Lung microvascular endothelial cell (primary cell): ENCODE data around the gene TNIP3. TPM values are rescaled to one million over a fixed set of nuclear protein-coding genes. Genes with fewer than 3 reads are reported as not detected.
"Not testable (repeated sequence)": the region's sequence is repeated elsewhere in the genome, so short reads cannot be mapped to it uniquely, and the experiment has no call there.

ENCODE experiments used
- DNase-seq, 2 donors: peaks; one replicate each; pipeline versions ENCODE4 v3.0.0 to v3.0.0-alpha.2; 2010; ENCODE audit warnings: low read depth in 2 of 2
- total RNA-seq: library from RNA; depleted of rRNA; stranded (reverse); fragments of >200 nt; gene quantifications from 2 replicates; pipeline ENCODE4 v1.2.1, GENCODE V29; 2014

TNIP3 gene
- total RNA-seq, 1 donor from 2014 or later = 0.20 TPM

DNA sequence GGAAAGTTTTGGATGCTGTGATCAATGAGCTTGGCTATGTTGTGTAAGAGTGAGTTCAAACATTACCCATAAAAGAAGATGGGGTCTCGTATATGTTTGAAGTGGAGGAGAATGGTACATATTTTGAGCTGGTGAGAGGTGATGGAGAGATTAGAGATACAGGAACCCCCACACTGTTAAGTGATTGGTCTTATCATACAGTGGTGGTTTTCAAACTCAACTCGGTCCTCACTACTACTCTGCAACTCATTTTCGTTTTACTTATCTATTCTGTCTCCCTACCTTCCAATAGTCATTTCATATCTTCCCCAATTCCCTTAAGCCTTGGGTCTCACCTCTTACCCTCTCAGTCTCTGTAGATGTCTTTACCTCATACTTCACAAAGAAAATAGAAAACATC is 16.4 kb upstream of the TNIP3 start:
- DNase-seq = no peak

DNA sequence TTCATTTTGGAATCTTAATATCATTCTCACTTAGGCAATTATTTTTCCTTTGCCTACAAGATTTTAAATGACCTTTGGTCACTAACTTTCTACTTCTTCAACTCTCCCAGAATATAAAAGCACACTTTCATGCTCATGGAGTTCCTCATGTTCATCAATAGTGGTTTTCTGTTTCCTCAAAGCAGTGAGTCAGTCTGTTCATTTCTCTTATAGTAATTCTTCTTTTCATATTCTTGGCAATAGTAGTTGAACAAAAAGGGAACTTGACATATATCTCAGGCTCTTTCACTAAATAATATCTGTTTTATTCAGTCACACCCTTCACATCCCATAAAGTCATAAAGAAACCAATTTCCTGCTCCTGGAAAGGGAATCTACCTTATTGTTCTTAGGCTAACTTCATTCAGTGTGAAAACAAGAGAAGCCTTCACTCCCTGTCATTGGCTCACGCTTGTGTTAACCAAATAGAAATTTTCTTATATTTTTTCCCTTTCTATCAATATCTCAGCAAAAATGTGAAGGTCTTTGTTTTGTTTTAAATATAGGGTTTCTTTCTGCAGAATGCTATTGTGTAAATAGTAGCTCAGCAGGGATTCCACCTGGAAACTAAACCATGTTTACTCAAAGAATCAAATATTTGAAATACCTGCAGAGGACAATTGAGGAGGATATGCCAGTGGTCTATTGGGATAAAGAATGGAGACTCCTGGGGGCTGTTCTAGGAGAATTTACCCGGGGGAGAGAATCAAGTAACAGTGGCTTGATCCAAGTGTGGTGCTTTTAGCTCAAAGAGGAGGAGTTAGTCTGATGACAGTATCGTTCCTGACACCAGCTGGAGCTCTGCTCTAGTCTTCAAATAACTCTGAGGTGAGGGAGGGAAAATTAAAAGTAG is 13.4 kb upstream of the TNIP3 start:
- no peak for DNase-seq

DNA sequence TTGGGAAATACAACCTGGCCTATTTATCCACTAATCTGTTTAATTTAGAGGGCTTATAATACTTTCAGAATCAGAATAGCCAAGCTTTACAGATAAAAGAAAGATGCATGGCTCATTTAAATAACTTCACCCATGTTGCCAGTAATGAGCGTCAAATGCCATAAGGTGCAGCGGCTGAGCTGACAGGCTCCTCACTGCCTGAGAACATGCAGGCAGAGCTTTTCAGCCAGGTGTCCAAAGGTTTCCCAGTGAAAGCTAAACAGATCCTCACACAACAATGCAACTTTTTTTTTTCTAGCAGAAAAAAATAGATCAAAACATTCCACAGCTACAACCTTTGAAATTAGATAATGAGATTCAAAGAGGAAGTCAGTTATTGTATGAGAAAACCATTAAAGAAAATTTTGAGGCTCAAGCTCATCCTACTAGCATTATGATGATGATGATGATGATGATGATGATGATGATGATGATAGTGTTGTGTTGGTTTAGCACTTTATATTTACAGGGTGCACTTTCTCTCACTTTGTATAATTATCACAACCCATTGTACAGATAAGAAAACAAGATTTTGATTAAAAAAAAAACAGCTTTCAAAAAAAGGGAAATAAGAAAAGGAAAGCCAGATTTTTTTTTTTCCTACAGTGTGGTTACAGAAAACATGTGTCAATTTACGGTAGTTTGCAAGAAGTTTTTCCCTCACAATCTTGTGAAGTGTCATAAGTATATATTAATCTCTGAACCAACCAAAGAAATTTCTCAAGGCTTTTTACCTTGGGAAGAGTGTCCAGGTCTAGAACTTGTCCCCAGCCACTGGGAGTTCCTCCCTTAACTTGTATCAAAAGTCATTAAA is 12.2 kb upstream of the TNIP3 start:
- DNase-seq = no peak

DNA sequence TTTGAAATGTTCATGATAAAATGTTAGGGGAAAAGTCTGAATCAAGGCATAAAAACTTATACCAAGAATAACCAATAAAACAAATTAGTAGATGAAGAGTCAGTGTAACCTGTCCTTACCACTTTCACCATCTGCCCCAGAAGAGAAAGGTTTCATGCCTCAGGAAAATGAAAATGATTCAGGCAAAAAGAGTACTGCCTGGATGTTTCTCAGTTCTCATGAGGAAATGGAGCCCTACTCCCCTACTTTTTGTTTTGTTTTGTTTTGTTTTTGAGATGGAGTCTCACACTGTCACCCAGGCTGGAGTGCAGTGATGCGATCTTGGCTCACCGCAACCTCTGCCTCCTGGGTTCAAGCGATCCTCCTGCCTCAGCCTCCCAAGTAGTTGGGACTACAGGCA is 7.4 kb upstream of the TNIP3 start:
- not testable (repeated sequence) for DNase-seq

DNA sequence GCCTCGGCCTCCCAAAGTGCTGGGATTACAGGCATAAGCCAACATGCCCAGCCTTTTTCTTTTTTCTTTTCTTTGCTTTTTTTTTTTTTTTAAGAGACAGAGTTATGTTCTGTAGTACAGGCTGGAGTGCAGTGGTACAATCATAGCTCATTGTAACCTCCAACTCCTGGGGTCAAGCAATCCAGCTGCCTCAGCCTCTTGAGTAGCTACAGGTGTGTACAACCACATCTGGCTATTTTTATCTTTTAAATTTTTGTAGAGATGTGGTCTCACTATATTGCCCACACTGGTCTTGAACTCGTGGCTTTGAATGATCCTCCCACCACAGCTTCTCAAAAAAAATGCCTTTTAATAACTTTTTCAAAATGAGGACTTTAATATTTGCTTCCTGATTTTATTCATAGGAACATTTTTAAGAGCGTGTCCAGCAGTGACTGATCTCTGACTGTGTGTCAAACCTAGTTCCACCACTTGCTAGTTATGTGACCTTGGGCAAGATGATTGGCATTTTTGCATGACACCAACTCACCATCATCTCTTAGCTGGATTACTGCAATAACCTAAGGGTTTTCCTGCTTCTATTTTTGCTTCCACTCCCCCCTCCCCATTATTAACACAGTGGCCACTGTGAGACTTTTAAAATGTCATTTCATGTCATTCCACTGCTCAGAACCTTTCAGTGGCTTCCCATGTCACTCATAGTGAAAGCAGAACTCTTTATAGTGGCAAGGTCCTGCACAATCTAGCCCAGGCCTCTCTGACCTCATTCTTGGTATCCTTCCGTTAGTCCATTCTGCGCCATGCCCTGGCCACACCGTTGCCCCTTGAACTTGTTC is 4.5 kb upstream of the TNIP3 start:
- no peak for DNase-seq

DNA sequence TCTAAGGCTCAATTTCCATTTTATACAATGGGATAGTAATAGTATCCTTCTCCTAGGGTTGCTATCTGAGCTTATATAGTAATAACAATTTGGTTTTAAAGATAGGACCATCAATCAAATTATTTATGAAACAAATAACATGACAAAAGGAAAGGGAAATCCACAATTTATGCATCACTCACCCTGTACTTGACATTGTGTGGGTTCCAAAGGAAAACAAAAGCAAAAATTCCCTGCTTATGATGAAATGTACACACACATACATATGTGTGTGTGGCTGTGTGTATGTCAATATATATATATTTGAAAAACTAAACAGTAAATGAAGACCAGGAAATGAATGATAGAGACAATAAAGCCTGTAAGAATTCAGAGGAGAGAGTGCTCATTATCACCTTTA is 2.9 kb upstream of the TNIP3 start:
- peak in 1 of 2 donors; percentile 48 for DNase-seq

DNA sequence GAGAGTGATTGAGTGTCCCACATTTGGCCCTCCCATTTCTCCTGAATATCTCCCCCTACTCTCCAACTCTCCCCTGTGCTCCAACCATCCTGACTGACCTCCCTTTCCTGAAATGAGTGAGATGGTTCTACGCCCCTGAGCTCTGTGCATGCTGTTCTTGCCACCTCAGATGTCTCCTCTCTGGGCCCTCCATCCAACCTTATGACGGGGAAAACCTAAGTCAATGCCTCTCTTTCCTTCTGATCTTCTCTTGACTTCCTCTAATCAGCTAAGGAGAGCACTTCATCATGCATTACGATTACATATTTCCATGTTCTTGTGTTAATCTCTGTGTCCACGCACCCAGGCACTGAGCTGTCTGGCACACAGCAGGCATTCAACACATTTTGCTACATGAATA is 1.1 kb upstream of the TNIP3 start:
- no peak for DNase-seq

DNA sequence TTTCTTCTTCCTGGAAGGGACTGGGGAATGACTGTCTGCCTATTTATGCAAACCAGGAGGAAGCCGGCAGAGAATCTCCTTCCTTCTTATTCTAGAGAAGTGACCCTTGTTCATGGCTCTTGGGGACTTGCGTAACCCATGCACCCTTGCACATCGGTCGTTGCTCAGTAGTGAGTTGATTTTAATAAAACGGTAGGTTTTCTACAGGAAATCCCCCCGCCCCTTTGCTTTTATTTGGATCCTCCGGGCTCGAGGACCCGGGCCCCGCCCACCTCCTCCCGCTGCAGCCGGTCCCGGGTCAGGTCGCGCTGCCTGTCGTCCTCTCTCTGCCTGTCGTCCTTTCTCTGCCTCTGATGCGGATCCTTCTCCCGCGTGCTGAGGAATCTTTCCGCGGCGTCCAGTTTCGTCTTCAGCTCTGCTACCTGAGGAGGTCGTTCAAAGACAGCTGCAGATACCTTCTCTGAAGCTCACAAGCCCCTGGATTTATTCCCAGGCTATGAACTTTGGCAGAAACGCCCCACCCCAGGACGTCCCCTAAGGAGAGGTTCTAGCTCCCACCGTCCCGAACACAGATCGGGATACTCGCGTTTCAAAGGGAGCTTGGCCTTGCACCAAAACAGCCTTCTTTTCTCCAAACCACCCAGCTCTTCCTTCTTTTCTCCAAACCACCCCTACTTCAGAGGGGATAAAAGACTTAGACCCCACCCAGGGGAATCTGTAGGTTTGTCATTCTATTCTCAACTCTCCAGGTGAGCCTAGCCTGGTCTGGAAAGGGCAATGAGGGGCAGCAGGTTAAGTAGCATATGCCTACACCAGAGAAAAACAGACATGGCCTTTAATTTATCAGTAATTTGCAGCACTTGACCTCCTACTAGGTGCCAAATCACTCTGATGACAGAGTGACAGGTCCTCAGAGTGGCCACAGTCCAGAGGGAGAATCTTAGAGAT is 7.0 kb downstream of the TNIP3 start:
- DNase-seq = peak; percentile 7 to 30

DNA sequence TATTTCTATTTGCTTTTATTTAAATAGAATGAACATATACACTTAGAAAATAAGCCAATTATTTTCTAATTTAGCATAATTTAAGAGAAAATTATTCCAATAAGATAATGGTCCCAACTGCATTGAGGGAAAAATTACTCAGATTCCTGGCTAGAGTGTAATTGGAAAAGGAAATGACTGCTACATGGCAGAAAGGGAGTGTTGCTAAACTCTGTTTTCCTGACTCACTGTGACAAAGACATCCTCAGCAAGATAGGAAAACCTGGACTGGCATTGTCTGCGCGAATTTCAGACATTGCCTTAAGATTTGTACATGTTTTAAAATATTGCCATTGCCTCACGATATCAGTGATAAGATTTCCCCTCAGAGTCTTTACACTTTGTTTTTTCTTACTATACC is 8.2 kb downstream of the TNIP3 start:
- DNase-seq = peak; percentile 88 to 93

DNA sequence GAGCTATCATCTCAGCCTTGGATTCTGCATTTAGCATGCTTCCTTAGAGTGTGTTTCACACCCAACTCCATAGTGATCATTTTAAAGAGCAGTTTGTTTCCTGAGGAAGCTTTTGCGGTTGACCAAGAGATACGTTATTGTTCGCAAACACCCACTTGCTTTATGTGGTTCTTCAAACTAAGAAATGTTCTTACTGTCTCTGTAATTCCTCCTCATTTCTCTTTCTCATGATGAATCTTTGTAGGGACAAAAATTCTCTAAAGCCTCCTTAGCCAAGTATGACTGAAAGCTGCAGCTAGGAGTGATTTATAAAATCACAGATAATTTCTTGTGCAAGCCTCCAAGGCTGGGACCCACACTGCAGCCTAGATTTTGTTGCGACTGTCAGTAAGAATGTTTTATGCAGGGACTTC is 10.0 kb downstream of the TNIP3 start:
- peak in 1 of 2 donors; percentile 44 for DNase-seq

DNA sequence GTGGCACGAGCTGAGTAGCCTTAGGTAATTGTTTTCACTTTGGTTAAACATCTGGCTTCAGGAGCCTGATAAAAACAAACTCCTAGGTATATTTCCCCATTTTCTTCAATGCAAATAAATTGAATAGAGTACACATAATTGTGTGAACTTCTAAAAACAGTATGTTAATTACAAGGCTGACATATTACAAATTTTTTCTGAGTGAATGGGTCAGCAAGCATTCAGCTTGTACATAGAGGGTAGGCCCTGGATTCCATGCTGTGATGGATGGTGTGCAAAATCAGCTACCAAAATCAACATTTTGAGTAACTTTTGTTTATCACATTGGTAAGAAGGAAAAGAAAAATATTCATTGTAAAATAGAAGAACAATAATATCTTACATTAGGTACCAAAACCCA is 12.2 kb downstream of the TNIP3 start:
- DNase-seq = no peak

DNA sequence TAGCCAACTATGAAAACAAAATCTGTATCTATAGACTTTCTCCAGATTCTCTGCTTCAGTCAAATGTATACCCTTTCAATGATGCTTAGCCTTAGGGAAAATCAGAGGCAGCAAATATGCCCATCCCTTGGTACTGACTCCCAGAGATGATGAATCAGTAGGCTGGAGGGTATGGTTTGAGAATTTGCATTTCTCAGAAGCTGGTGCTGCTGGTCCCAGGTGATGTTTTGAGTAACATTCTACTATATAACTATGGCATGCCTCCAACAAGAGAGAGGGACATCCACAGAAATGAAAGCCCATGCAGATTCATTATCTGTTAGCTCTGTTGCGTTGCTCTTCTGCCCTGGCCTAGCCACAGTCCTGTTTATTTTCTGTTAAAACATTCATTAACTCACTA is 13.6 kb downstream of the TNIP3 start:
- no peak for DNase-seq

DNA sequence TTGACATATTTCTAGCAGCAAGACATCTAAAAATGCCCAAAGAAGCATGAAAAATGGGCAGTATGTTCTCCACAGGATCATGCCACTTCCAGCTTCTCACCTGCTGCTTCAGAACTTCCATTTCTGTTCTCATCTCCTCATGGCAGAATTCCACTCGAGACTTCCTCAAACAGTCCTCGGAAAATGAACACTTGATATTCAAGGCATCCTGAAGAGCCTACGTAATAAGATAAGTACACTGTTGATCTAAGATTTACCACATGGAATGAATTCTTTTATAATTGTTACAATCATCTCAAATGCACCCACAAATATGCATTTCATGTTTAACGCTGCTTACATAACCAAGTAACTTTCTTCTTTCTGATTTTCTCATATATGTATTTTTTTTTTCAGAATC is 14.1 kb downstream of the TNIP3 start:
- DNase-seq = no peak

DNA sequence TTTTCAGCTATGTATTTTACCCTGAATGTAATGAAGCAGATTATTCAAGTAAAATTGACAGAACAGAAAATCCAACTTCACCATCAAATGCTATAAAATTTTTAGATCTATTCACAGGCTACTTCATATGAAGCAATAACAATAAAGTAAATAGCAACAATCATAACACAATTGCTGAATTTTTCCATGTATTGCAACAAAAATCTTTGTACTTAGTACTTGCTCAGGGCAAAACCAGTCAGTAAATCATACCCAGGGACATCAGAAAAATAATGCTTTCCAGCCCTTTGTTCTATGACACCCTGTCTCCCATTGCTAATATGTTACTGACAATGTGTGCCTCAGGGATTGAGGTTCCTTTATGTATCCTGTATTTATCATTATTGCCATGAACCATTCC is 15.5 kb downstream of the TNIP3 start:
- DNase-seq = no peak

DNA sequence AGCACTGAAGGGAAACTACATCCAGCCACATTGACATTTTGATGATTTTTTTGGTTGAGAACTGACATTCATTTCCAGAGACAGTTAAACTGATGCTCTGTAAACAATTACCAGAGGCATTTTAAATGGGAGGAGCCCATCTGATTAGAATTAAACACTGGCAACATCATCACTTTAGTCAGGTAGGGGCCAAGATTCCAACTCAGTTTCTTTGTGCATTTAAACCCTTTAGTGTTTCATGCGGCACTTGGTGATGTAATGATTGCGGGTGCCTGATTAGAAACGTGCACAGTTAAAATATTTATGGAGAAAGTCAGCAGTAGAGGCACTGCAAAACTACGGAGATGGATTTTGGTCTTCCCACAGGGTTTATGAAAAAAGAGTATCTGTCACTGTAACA is 16.1 kb downstream of the TNIP3 start:
- DNase-seq = no peak

DNA sequence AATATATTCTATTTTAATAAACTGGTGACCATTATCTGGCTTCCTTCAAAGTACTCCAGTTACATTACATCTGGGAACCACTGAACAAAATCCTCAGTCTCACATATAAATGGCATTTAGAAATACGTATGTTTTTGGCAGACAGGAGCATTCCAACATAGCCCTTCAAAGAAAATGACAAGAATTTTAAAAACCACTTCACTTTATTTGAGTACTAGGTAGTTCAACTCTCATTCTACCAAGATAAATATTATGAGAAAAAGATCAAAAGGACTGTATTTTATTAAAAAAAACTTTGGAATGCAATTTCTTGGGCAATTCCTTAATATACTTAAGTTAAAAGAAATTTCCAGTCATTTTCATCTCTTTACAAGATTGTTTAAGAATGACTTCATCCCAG is 17.6 kb downstream of the TNIP3 start:
- DNase-seq = no peak

DNA sequence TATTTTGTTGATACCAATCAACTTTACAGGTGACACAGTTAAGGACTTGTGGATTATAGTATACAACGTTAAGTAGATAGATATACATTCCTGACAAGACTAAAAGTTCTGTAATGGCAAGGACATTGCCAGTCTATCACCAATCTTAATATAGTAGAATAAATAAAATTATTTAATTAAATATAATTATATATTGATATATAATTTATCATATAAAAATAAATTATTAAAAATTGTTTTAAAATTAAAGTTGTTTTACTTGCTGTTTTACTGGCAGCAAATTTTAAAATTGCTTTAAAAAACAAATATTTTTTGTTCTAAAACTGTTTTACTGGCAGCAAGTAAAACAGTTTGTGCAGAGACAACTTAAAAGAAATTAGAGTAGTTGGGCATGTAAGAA is 18.7 kb downstream of the TNIP3 start:
- DNase-seq = no peak

DNA sequence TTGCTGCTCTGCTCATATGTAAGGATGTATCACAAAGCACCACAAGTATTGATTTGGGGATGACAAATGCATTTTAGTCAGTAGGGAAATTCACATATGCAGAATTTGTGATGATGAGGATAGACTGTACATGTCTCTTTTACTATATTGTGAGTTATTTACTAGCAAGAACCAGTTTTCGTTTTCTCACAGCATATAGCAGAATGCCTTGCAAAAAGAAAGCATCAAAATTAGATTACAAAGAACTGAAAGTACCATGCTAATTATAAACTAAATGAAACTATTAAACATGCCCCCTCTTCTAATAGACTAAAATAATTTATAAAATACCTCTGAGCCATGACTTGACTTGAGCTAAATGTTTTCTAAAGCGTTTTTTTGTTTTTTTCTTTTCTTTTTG is 20.1 kb downstream of the TNIP3 start:
- DNase-seq = no peak

DNA sequence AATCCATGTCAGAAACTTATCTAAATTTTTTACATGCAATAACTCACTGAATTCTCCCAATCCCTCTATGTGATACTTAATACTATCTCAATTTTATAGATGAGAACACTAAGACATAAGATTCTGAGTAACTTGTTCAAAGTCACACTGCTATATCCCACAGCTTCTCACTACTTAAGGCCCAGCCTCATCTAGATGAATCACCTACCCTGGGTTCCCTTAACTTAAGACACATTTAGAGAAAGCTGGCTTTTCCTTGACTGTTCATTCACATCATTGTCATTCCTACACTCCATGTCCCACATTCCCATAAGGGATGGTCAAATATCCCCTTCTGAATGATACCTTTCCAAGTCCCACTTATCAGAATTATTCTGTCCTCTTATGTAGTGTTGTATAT is 21.0 kb downstream of the TNIP3 start:
- no peak for DNase-seq

DNA sequence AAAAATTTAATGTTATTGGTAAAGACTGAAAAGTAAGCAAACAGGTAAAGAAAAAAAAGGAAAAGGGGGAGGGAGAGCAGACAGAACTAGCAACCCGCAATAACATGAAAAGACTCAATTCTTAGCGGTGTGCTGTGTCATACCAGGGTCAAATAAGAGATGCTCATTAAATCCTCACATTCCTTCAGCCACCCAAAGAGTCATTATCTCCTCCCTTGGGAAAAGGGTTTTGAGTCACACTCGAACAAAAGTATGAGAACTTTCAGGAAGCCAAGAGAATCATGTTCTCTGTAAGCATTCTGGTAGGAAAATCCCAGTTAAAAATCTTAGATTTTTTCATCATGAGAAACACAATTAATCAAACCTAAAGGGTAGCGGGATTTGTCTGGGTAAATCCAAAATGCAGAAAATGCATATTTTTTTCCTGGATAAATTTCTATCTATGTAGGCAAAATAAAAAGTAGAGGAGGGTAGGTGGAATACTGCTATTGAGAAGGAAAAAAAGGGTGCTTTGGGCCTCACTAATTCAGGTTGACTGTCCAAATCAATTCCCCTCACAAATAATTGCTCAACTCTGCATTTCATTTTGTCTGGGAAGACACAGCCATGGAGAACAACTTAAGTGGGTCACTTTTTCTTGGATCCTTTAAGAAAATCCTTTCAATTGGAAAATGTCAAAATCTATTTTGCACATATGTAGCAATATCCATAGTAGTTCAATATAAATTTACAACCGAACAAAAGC is 23.2 kb downstream of the TNIP3 start:
- DNase-seq = peak in 1 of 2 donors; percentile 34
